ENCODE measurements around the gene GIMAP4.
"Not testable (repeated sequence)": the region's sequence is repeated elsewhere in the genome, so short reads cannot be mapped to it uniquely, and the experiment has no call there.

Gene GIMAP4

GRCh38 chr7:150580638-150581394 lies 13.6 kb downstream of the GIMAP4 start:
- no peak for DNase-seq (ENCODE audit: low spot score)

GRCh38 chr7:150585199-150585598 lies 18.0 kb downstream of the GIMAP4 start:
- no peak for DNase-seq (ENCODE audit: low spot score)

GRCh38 chr7:150586068-150586784 lies 19.0 kb downstream of the GIMAP4 start:
- DNase-seq (ENCODE audit: low spot score), result no peak

GRCh38 chr7:150586785-150587152 lies 19.6 kb downstream of the GIMAP4 start:
- DNase-seq (ENCODE audit: low spot score), result no peak

GRCh38 chr7:150587551-150587950 lies 20.4 kb downstream of the GIMAP4 start:
- DNase-seq (ENCODE audit: low spot score), result no peak

GRCh38 chr7:150594805-150595204 lies 27.6 kb downstream of the GIMAP4 start:
- DNase-seq (ENCODE audit: low spot score), result no peak

GRCh38 chr7:150595361-150595760 lies 28.2 kb downstream of the GIMAP4 start:
- DNase-seq (ENCODE audit: low spot score), result no peak

- DNase-seq (ENCODE audit: low spot score), result not testable (repeated sequence)
These were observed 36.4 kb downstream of the GIMAP4 start for GRCh38 chr7:150603600-150603999.

GRCh38 chr7:150610233-150610632 lies 43.0 kb downstream of the GIMAP4 start:
- DNase-seq (ENCODE audit: low spot score), result no peak

GRCh38 chr7:150612925-150613324 lies 45.7 kb downstream of the GIMAP4 start:
- no peak for DNase-seq (ENCODE audit: low spot score)

GRCh38 chr7:150613880-150614279 lies 46.7 kb downstream of the GIMAP4 start:
- DNase-seq (ENCODE audit: low spot score), result no peak

GRCh38 chr7:150614426-150614825 lies 47.2 kb downstream of the GIMAP4 start:
- DNase-seq (ENCODE audit: low spot score), result not testable (repeated sequence)

GRCh38 chr7:150615221-150615755 lies 48.1 kb downstream of the GIMAP4 start:
- not testable (repeated sequence) for DNase-seq (ENCODE audit: low spot score)

- no peak for DNase-seq (ENCODE audit: low spot score)
These were observed 52.9 kb downstream of the GIMAP4 start for GRCh38 chr7:150620061-150620460.

- DNase-seq (ENCODE audit: low spot score), result no peak
These were observed 53.6 kb downstream of the GIMAP4 start for GRCh38 chr7:150620617-150621371.

GRCh38 chr7:150621376-150621775 lies 54.2 kb downstream of the GIMAP4 start:
- no peak for DNase-seq (ENCODE audit: low spot score)

Measured in LoVo (cell line).